HG02973 (cell line): ENCODE measurements around the gene GLRA2.

ENCODE experiments used
- ATAC-seq: cut with Tn5 transposase; IDR thresholded peaks from one replicate; pipeline ENCODE4 v1.9.1; 2021; ENCODE audit warnings: moderate library complexity; ENCODE audit not compliant: unreplicated experiment

The GLRA2 gene

GRCh38 chrX:14697451-14697850 lies 168.1 kb downstream of the GLRA2 start:
- ATAC-seq, result no peak

- no peak for ATAC-seq
Measured at GRCh38 chrX:14698790-14699189, 169.5 kb downstream of the GLRA2 start.

- ATAC-seq, result no peak
Measured at GRCh38 chrX:14700982-14701381, 171.6 kb downstream of the GLRA2 start.

GRCh38 chrX:14702145-14702544 lies 172.8 kb downstream of the GLRA2 start:
- no peak for ATAC-seq

GRCh38 chrX:14712096-14712495 lies 182.8 kb downstream of the GLRA2 start:
- ATAC-seq, result no peak

GRCh38 chrX:14717949-14718348 lies 188.6 kb downstream of the GLRA2 start:
- ATAC-seq, result no peak

GRCh38 chrX:14718403-14718802 lies 189.1 kb downstream of the GLRA2 start:
- ATAC-seq, result no peak

- ATAC-seq, result no peak
Measured at GRCh38 chrX:14729058-14729457, 199.7 kb downstream of the GLRA2 start.

- no peak for ATAC-seq
Measured at GRCh38 chrX:14738643-14739042, 209.3 kb downstream of the GLRA2 start.

- ATAC-seq, result no peak
Measured at GRCh38 chrX:14753441-14753840, 224.1 kb downstream of the GLRA2 start.

- ATAC-seq, result no peak
Measured at GRCh38 chrX:14758029-14758491, 228.7 kb downstream of the GLRA2 start.

- no peak for ATAC-seq
Measured at GRCh38 chrX:14775416-14775815, 246.1 kb downstream of the GLRA2 start.

GRCh38 chrX:14776901-14777300 lies 247.6 kb downstream of the GLRA2 start:
- no peak for ATAC-seq

- ATAC-seq, result no peak
Measured at GRCh38 chrX:14777525-14777924, 248.2 kb downstream of the GLRA2 start.

GRCh38 chrX:14779580-14779979 lies 250.2 kb downstream of the GLRA2 start:
- ATAC-seq, result no peak
